Calu3 (cell line): ENCODE data around the gene MCMBP. TPM values are rescaled to one million over a fixed set of nuclear protein-coding genes. Genes with fewer than 3 reads are reported as not detected.
"Not testable (repeated sequence)": the region's sequence is repeated elsewhere in the genome, so short reads cannot be mapped to it uniquely, and the experiment has no call there.

Experiments
- BruUV-seq: library from RNA; stranded (reverse); fragments of 400-500 nt; replicated peaks from 2 replicates; lab custom pipeline; 2021; lab: Mats Ljungman, UMichigan
- CTCF ChIA-PET: fragments of 300-600 bp; sonication (Branson Sonifier 250); formaldehyde crosslinking; loops from one replicate; lab custom pipeline; 2022; ENCODE audit warnings: antibody characterized with exemption; lab: Charles Lee
- DNase-seq: peaks from one replicate; pipeline ENCODE4 v3.0.0; 2022
- H3K27ac Mint-ChIP-seq: one replicate; pipeline ENCODE4 v1.8.0; 2022; ENCODE audit warnings: mixed read lengths; ENCODE audit not compliant: unreplicated experiment
- H3K27me3 Mint-ChIP-seq: one replicate; pipeline ENCODE4 v1.8.0; 2022; ENCODE audit warnings: mixed read lengths; ENCODE audit not compliant: unreplicated experiment
- H3K36me3 Mint-ChIP-seq: one replicate; pipeline ENCODE4 v1.8.0; 2022; ENCODE audit warnings: mild to moderate bottlenecking, moderate library complexity, mixed read lengths; ENCODE audit not compliant: insufficient read depth, unreplicated experiment
- H3K4me1 Mint-ChIP-seq: one replicate; pipeline ENCODE4 v1.8.0; 2022; ENCODE audit warnings: mild to moderate bottlenecking, low read depth, mixed read lengths; ENCODE audit not compliant: unreplicated experiment
- H3K4me3 Mint-ChIP-seq: one replicate; pipeline ENCODE4 v1.8.0; 2022; ENCODE audit warnings: mild to moderate bottlenecking, low read depth, moderate library complexity, mixed read lengths; ENCODE audit not compliant: unreplicated experiment
- H3K9me3 Mint-ChIP-seq: one replicate; pipeline ENCODE4 v1.8.0; 2022; ENCODE audit warnings: low read depth, mixed read lengths; ENCODE audit not compliant: unreplicated experiment
- intact Hi-C: fragments of 100-400 bp; cut with micrococcal nuclease; formaldehyde crosslinking; loops from one replicate; pipeline ENCODE4 v1.10.0; 2022; ENCODE audit not compliant: unreplicated experiment
- total RNA-seq: library from RNA; stranded (reverse); gene quantifications from 2 replicates; pipeline ENCODE4 v1.2.3, GENCODE V29; 2022
- TF ChIP-seq, protein P1 (sequence below): fragments of 200-600 bp; IDR thresholded peaks from one replicate; pipeline ENCODE4 v1.8.0; 2022; ENCODE audit warnings: antibody characterized with exemption; ENCODE audit not compliant: unreplicated experiment

MCMBP gene
- total RNA-seq, 1 experiment from 2014 or later = 40.3 TPM

GRCh38 chr10:119878524-119878923 lies 5.9 kb upstream of the MCMBP start:
- Mint-ChIP-seq H3K9me3 (no peaks in the 10 kb centered on the region), H3K36me3 (peaks cover under 1% of the 10 kb centered on the region), H3K27me3 (no peaks in the 10 kb centered on the region), H3K27ac (no peak overlapping the region), H3K4me1 (peaks cover 6% of the 10 kb centered on the region), H3K4me3 (no peak overlapping the region)
- intact Hi-C loops = no loop called here
- BruUV-seq = no TSS peak
- CTCF ChIA-PET = no interaction called here
- TF ChIP-seq, protein P1, sequence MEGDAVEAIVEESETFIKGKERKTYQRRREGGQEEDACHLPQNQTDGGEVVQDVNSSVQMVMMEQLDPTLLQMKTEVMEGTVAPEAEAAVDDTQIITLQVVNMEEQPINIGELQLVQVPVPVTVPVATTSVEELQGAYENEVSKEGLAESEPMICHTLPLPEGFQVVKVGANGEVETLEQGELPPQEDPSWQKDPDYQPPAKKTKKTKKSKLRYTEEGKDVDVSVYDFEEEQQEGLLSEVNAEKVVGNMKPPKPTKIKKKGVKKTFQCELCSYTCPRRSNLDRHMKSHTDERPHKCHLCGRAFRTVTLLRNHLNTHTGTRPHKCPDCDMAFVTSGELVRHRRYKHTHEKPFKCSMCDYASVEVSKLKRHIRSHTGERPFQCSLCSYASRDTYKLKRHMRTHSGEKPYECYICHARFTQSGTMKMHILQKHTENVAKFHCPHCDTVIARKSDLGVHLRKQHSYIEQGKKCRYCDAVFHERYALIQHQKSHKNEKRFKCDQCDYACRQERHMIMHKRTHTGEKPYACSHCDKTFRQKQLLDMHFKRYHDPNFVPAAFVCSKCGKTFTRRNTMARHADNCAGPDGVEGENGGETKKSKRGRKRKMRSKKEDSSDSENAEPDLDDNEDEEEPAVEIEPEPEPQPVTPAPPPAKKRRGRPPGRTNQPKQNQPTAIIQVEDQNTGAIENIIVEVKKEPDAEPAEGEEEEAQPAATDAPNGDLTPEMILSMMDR = no peak
- DNase-seq = no peak

DNA sequence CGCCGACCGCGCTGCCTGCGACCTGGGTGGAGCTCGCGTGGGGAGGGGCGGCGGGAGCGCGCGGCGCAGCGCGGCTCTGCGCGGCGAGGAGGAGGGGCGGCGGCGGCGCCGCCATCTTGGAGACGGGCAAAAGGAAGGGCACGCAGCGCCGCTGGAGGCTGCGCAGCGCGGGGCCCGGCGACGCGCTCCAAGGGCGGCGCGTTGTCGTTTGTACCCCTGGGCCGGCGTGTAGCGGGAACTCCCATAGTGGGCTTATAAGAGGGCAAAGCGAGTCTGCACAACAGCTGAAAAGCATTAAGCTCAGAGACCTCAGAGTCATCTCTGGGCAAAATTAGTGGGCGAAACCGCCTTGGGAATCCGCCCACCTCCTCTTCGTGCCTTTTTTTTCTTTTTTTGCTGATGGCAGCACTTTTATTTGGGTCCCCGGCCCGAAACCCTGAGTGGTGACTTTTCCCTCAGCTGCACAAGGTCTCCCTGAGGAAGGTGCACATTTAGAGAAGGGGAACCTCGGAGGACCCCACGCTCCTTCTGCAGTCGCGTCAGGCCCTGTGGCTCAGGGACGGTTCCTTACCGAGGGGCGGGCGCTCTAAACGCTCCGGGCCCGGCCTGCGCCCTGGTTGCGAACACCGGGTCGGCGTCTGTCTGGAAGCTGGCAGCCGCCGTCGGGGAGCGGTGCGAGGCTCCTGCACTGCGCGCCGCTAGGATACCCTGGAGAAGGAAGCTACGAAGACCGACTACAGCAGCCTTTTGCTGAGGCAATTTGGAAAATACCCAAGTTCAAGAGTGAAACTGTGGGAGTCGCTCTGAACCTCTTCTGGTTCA lies 428 bp upstream of the MCMBP start:
- TF ChIP-seq, protein P1 = no peak
- Mint-ChIP-seq H3K27me3 (no peaks in the 10 kb centered on the region), H3K9me3 (no peaks in the 10 kb centered on the region), H3K4me3 (peak overlapping the region; percentile 86), H3K36me3 (peaks cover 20% of the 10 kb centered on the region), H3K27ac (peak overlapping the region; percentile 47), H3K4me1 (peaks cover 19% of the 10 kb centered on the region)
- peak; percentile 80 for DNase-seq
- CTCF ChIA-PET = interaction anchor here (1.1 to 1.3 kb wide), 2 partner anchors 10 to 19 kb away, joined by 3 to 7 read pairs; partner anchors contain the start of gene SEC23IP
- no TSS peak for BruUV-seq
- intact Hi-C loops = no loop called here

DNA sequence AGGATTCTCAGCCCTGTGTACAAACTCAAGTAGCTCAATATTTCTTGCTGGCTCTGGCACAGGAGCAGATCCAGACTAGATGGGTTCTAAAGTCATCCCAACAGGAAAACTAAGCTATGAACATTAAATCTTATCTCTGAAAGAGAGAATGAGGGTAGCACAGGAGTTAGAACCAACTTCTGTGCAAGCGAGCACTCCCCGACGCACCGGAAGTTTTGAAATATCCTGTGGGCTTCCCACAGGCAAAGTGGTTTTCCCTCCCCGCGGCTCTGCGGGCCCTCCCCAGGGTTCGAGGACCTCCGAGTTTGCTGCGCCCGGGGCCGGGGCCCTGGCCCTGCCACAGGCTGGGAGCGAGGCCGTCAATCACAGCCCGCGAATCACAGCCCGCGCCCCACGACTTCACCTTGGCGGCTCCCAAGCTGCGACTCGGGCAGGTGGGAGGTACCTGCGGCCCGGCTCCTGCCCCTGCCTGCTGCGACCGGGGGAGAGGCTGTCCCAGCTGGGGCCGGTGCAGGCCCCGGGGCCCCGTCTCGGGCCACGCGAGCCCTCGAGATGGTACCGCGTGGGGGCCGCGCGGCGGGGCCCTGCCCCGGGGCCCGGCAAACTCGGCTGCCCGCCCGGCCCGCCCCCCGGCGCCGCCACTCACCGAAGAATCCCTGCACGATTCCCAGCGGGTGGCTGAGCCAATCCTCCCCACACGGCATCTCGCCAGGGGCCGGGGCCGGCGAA lies 598 bp downstream of the MCMBP start:
- intact Hi-C loops = no loop called here
- peak overlapping the region; percentile 52 for H3K27ac Mint-ChIP-seq
- peak; percentile 57 for DNase-seq
- TF ChIP-seq, protein P1 = no peak
- H3K9me3 Mint-ChIP-seq = no peaks in the 10 kb centered on the region
- peaks cover 19% of the 10 kb centered on the region for H3K4me1 Mint-ChIP-seq
- H3K4me3 Mint-ChIP-seq = peak overlapping the region; percentile 86
- CTCF ChIA-PET = interaction anchor here (0.6 to 1.4 kb wide), 2 partner anchors 7 to 12 kb away, joined by 3 to 5 read pairs; no protein-coding TSS in a partner anchor
- H3K27me3 Mint-ChIP-seq = no peaks in the 10 kb centered on the region
- peaks cover 20% of the 10 kb centered on the region for H3K36me3 Mint-ChIP-seq
- BruUV-seq = no TSS peak

GRCh38 chr10:119869398-119869797 lies 3.2 kb downstream of the MCMBP start:
- H3K36me3 Mint-ChIP-seq = peaks cover 20% of the 10 kb centered on the region
- H3K27me3 Mint-ChIP-seq, intact Hi-C loops, CTCF ChIA-PET, DNase-seq, H3K9me3 Mint-ChIP-seq, H3K27ac Mint-ChIP-seq, BruUV-seq: not testable (repeated sequence)
- H3K4me3 Mint-ChIP-seq = peak overlapping the region; percentile 21
- H3K4me1 Mint-ChIP-seq = peaks cover 19% of the 10 kb centered on the region
